HG03439 (cell line): ENCODE results near the gene ING4.
A peak's percentile ranks its signal among the peaks of the same experiment; 100 is the strongest.
"Not testable (repeated sequence)": the region's sequence is repeated elsewhere in the genome, so short reads cannot be mapped to it uniquely, and the experiment has no call there.

ENCODE experiments used
- ATAC-seq: cut with Tn5 transposase; IDR thresholded peaks from one replicate; pipeline ENCODE4 v1.9.1; 2021; ENCODE audit warnings: mild to moderate bottlenecking, moderate library complexity; ENCODE audit not compliant: unreplicated experiment

ING4 gene

GRCh38 chr12:6662906-6663742 is at the start of gene ING4:
TSS of gene ING4 (minus strand) at chr12:6663119. CDS start at chr12:6663101, 18 bp downstream.
- ATAC-seq = peak; percentile 95

GRCh38 chr12:6708960-6709394 is 46.1 kb upstream of the ING4 start:
- ATAC-seq = no peak

- not testable (repeated sequence) for ATAC-seq
These were observed 45.4 kb upstream of the ING4 start for GRCh38 chr12:6708351-6708750.

GRCh38 chr12:6703631-6704030 is 40.7 kb upstream of the ING4 start:
- ATAC-seq = no peak

- ATAC-seq = no peak
These were observed 38.3 kb upstream of the ING4 start for GRCh38 chr12:6701078-6701768.

GRCh38 chr12:6700646-6701051 is 37.7 kb upstream of the ING4 start, which contains the start of gene PIANP:
TSS of gene PIANP (minus strand) at chr12:6700815. CDS start at chr12:6698061, 2,754 bp downstream.
- ATAC-seq = no peak

- no peak for ATAC-seq
These were observed 37.2 kb upstream of the ING4 start for GRCh38 chr12:6699989-6700645.

GRCh38 chr12:6699259-6699988 is 36.5 kb upstream of the ING4 start:
- ATAC-seq = no peak

- ATAC-seq = no peak
These were observed 35.6 kb upstream of the ING4 start for GRCh38 chr12:6698352-6699046.

GRCh38 chr12:6697584-6698351 is 34.8 kb upstream of the ING4 start:
- ATAC-seq = no peak

- no peak for ATAC-seq
These were observed 34.0 kb upstream of the ING4 start for GRCh38 chr12:6696690-6697583.

GRCh38 chr12:6695313-6696045 is 32.6 kb upstream of the ING4 start:
- no peak for ATAC-seq

GRCh38 chr12:6694701-6695100 is 31.8 kb upstream of the ING4 start:
- no peak for ATAC-seq

- ATAC-seq = no peak
These were observed 31.0 kb upstream of the ING4 start for GRCh38 chr12:6693832-6694355.

GRCh38 chr12:6692888-6693287 is 30.0 kb upstream of the ING4 start:
- ATAC-seq = no peak

- ATAC-seq = no peak
These were observed 28.6 kb upstream of the ING4 start for GRCh38 chr12:6691473-6691872.
